ENCODE data around the gene KRTAP12-1. TPM values are rescaled to one million over a fixed set of nuclear protein-coding genes. Genes with fewer than 3 reads are reported as not detected.

The KRTAP12-1 gene
- total RNA-seq, result not detected in 2 replicates
- not detected in 2 replicates for polyA plus RNA-seq

- Histone ChIP-seq H2AFZ (no peak within 1 kb of the TSS), H3K36me3 (replicated peaks; ENCODE audit: insufficient read depth, low read depth) (no peaks in the 10 kb centered on the region), H3K27ac (no peak within 1 kb of the TSS), H3K4me2 (no peak within 1 kb of the TSS), H3K9me2 (replicated peaks; ENCODE audit: insufficient read depth) (no peaks in the 10 kb centered on the region), H3K4me1 (ENCODE audit: insufficient read depth) (no peaks in the 10 kb centered on the region), H3K4me3 (no peak within 1 kb of the TSS), H3K27me3 (peaks cover 7% of the 10 kb centered on the region), H4K20me1 (ENCODE audit: insufficient read depth, poor library complexity, severe bottlenecking) (no peaks in the 10 kb centered on the region), H3K79me2 (no peaks in the 10 kb centered on the region), H3K9me3 (ENCODE audit: low read depth) (no peaks in the 10 kb centered on the region)
- TF ChIP-seq EZH2phosphoT487 (IDR thresholded peaks at IDR 0.05; ENCODE audit: low read depth, severe bottlenecking, unreplicated experiment), result no peak
- TF ChIP-seq CTCF (IDR thresholded peaks at IDR 0.05; ENCODE audit: poor library complexity), result no peak
- TF ChIP-seq EZH2 (IDR thresholded peaks at IDR 0.05; ENCODE audit: borderline replicate concordance), result no peak
- 83% methylated on average over 23 of the region's 23 CpGs for WGBS (ENCODE audit: low lambda C conversion rate, missing lambda C conversion rate)
- DNase-seq (ENCODE audit: low spot score), result no peak
Observed at GRCh38 chr21:44681861-44682579, at the start of gene KRTAP12-1. TSS of gene KRTAP12-1 (minus strand) at chr21:44682163. CDS start at chr21:44682123, 40 bp downstream.

- no peak overlapping the region for H3K27ac ChIP-seq
- H4K20me1 ChIP-seq (ENCODE audit: insufficient read depth, poor library complexity, severe bottlenecking), result no peaks in the 10 kb centered on the region
- H3K4me2 ChIP-seq, result no peak overlapping the region
- no peaks in the 10 kb centered on the region for H3K9me2 ChIP-seq (replicated peaks; ENCODE audit: insufficient read depth)
- no peaks in the 10 kb centered on the region for H3K9me3 ChIP-seq (ENCODE audit: low read depth)
- H3K27me3 ChIP-seq, result peaks cover 4% of the 10 kb centered on the region
- no peak overlapping the region for H2AFZ ChIP-seq
- no peaks in the 10 kb centered on the region for H3K4me1 ChIP-seq (ENCODE audit: insufficient read depth)
- 45% methylated on average over 9 of the region's 9 CpGs for WGBS (ENCODE audit: low lambda C conversion rate, missing lambda C conversion rate)
- no peaks in the 10 kb centered on the region for H3K79me2 ChIP-seq
- H3K36me3 ChIP-seq (replicated peaks; ENCODE audit: insufficient read depth, low read depth), result no peaks in the 10 kb centered on the region
- no peak overlapping the region for H3K4me3 ChIP-seq
- TF ChIP-seq EZH2phosphoT487 (IDR thresholded peaks at IDR 0.05; ENCODE audit: low read depth, severe bottlenecking, unreplicated experiment), result no peak
- no peak for TF ChIP-seq CTCF (IDR thresholded peaks at IDR 0.05; ENCODE audit: poor library complexity)
- TF ChIP-seq EZH2 (IDR thresholded peaks at IDR 0.05; ENCODE audit: borderline replicate concordance), result no peak
- no peak for DNase-seq (ENCODE audit: low spot score)
Observed at GRCh38 chr21:44730951-44731579, 49.1 kb upstream of the KRTAP12-1 start.

GRCh38 chr21:44730028-44730395, 48.0 kb upstream of the KRTAP12-1 start:
- H3K36me3 ChIP-seq (replicated peaks; ENCODE audit: insufficient read depth, low read depth), result no peaks in the 10 kb centered on the region
- no peak overlapping the region for H3K4me3 ChIP-seq
- no peak for DNase-seq (ENCODE audit: low spot score)
- no peak overlapping the region for H3K27ac ChIP-seq
- H3K9me2 ChIP-seq (replicated peaks; ENCODE audit: insufficient read depth), result no peaks in the 10 kb centered on the region
- no peak overlapping the region for H3K4me2 ChIP-seq
- H3K9me3 ChIP-seq (ENCODE audit: low read depth), result no peaks in the 10 kb centered on the region
- peaks cover 12% of the 10 kb centered on the region for H3K27me3 ChIP-seq
- no peaks in the 10 kb centered on the region for H3K4me1 ChIP-seq (ENCODE audit: insufficient read depth)
- H3K79me2 ChIP-seq, result no peaks in the 10 kb centered on the region
- WGBS (ENCODE audit: low lambda C conversion rate, missing lambda C conversion rate), result 95% methylated on average over 7 of the region's 7 CpGs
- H4K20me1 ChIP-seq (ENCODE audit: insufficient read depth, poor library complexity, severe bottlenecking), result no peaks in the 10 kb centered on the region
- no peak overlapping the region for H2AFZ ChIP-seq
- TF ChIP-seq CTCF (IDR thresholded peaks at IDR 0.05; ENCODE audit: poor library complexity) (no peak), EZH2 (IDR thresholded peaks at IDR 0.05; ENCODE audit: borderline replicate concordance) (no peak), EZH2phosphoT487 (IDR thresholded peaks at IDR 0.05; ENCODE audit: low read depth, severe bottlenecking, unreplicated experiment) (no peak)
